Uterus (tissue), 4 donors: Measurements from ENCODE around the gene MSI2. TPM values are rescaled to one million over a fixed set of nuclear protein-coding genes. Genes with fewer than 3 reads are reported as not detected.
A peak's percentile ranks its signal among the peaks of the same experiment; 100 is the strongest.
"Not testable (repeated sequence)": the region's sequence is repeated elsewhere in the genome, so short reads cannot be mapped to it uniquely, and the experiment has no call there.

Source experiments
- DNase-seq, 2 donors: peaks; one replicate each; pipeline ENCODE4 v3.0.0-alpha.2; 2019 to 2020
- H3K27ac ChIP-seq, 2 donors: fragments of 200-600 bp; sonication (generic); 1 replicate in 1 of 2; 2 replicates in 1 of 2; pipeline ENCODE4 v1.5.1; 2016 to 2018
- H3K27me3 ChIP-seq, 2 donors: fragments of 200-600 bp; sonication (generic); one replicate each; pipeline ENCODE4 v1.5.1; 2018 to 2019; ENCODE audit warnings: control low read depth in 1 of 2
- H3K36me3 ChIP-seq, 2 donors: fragments of 200-600 bp; sonication (generic); one replicate each; pipeline ENCODE4 v1.5.1; 2019; ENCODE audit warnings: control low read depth in 1 of 2
- H3K4me1 ChIP-seq, 2 donors: fragments of 200-600 bp; sonication (generic); one replicate each; pipeline ENCODE4 v1.5.1; 2018 to 2019; ENCODE audit warnings: control low read depth in 1 of 2
- H3K4me3 ChIP-seq, 2 donors: fragments of 200-600 bp; sonication (generic); 1 replicate in 1 of 2; 2 replicates in 1 of 2; pipeline ENCODE4 v1.5.1; 2018 to 2019; ENCODE audit warnings: mild to moderate bottlenecking in 1 of 2
- H3K9me3 ChIP-seq, 2 donors: fragments of 200-600 bp; sonication (generic); one replicate each; pipeline ENCODE4 v1.5.1; 2019; ENCODE audit warnings: control low read depth in 1 of 2
- POLR2A ChIP-seq, 2 donors: fragments of 450-650 bp; IDR thresholded peaks; one replicate each; pipeline ENCODE4 v1.6.1; 2016; ENCODE audit warnings: antibody characterized with exemption in 2 of 2, mild to moderate bottlenecking in 1 of 2, moderate library complexity in 1 of 2
- intact Hi-C: fragments of 100-400 bp; cut with DNase I; formaldehyde crosslinking; loops from one replicate; pipeline ENCODE4 v1.15.1; 2023; ENCODE audit warnings: low total_unique reads
- total RNA-seq, 4 donors: library from RNA; depleted of rRNA in 3 of 4; stranded (reverse); fragments of >200 nt in 3 of 4; gene quantifications; one replicate each; pipeline versions ENCODE4 v1.1.0 to v1.2.4, GENCODE V29; 2014 to 2023
- TF ChIP-seq, protein P1 (sequence below), 4 experiments: fragments of 200-600 bp in 2 of 4; fragments of 450-650 bp in 2 of 4; sonication (generic) in 2 of 4; IDR thresholded peaks; one replicate each; pipeline ENCODE4 v1.5.1; 2016 to 2019; ENCODE audit warnings: antibody characterized with exemption in 4 of 4, mild to moderate bottlenecking in 2 of 4, moderate library complexity in 1 of 4
- donor health status: DM: yes; HTN: yes; CAD: no.

Gene MSI2
- total RNA-seq, 4 donors from 2014 or later, result 13.2 to 60.8 (median 44.5) TPM

DNA sequence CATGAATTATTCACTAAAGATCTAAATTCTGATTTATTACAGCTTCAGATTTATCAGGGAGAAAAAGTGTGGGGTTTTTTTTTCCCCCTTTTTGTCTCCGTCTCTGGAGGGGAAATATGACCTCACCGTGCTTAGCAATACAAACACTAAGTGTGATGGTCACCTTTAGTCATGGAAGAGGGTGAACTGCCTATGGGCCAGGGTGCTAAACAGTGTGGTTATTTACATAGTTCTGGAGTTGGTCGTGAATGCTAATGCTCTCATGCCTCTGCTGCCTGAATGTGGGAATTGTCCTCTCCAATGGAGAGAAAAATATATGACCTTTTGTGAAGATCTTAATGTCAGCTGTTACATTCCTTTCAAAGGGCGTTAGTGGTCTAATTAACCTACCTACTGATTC lies 44.8 kb upstream of the MSI2 start:
- Histone ChIP-seq H3K36me3 (no peaks in the 10 kb centered on the region), H3K9me3 (no peaks in the 10 kb centered on the region), H3K27ac (no peak overlapping the region), H3K4me3 (no peak overlapping the region), H3K27me3 (no peaks in the 10 kb centered on the region), H3K4me1 (no peaks in the 10 kb centered on the region)
- DNase-seq, result no peak
- intact Hi-C loops, result no loop called here
- TF ChIP-seq POLR2A (IDR thresholded peaks at IDR 0.05), result no peak
- TF ChIP-seq, protein P1, sequence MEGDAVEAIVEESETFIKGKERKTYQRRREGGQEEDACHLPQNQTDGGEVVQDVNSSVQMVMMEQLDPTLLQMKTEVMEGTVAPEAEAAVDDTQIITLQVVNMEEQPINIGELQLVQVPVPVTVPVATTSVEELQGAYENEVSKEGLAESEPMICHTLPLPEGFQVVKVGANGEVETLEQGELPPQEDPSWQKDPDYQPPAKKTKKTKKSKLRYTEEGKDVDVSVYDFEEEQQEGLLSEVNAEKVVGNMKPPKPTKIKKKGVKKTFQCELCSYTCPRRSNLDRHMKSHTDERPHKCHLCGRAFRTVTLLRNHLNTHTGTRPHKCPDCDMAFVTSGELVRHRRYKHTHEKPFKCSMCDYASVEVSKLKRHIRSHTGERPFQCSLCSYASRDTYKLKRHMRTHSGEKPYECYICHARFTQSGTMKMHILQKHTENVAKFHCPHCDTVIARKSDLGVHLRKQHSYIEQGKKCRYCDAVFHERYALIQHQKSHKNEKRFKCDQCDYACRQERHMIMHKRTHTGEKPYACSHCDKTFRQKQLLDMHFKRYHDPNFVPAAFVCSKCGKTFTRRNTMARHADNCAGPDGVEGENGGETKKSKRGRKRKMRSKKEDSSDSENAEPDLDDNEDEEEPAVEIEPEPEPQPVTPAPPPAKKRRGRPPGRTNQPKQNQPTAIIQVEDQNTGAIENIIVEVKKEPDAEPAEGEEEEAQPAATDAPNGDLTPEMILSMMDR (IDR thresholded peaks at IDR 0.05), result no peak

DNA sequence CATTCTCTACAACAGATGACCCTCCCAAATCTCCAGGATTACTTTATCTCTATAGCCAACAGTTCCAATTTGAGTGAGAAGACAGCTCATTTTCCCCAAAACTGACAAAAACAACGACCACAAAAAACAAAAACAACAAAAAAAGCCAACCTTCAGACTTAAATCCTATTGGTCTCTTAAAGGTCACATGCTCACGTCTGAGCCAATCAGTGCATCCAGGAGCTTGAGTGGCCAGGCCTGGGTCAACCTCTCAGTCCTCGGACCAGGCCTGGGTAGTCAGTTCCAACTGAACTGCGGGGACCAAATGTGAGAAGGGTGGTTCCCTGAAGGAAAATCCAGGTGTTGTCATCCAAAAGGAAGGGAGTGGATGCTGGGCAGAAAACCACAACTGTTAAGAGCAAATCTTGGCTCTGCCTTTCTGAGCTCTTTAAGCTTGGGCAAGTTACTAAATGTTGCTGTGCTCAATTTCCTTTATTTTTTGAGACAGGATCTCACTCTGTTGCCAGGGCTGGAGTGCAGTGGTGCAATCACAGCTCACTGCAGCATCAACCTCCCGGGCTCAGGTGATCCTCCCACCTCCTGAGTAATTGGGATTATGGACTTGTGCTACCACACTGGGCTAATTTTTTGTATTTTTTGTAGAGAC lies 43.0 kb upstream of the MSI2 start:
- H3K36me3 ChIP-seq, result no peaks in the 10 kb centered on the region
- no peaks in the 10 kb centered on the region for H3K9me3 ChIP-seq
- intact Hi-C loops, result no loop called here
- no peak for DNase-seq
- no peaks in the 10 kb centered on the region for H3K4me1 ChIP-seq
- no peak overlapping the region for H3K27ac ChIP-seq
- TF ChIP-seq, protein P1 (IDR thresholded peaks at IDR 0.05), result no peak
- no peak for TF ChIP-seq POLR2A (IDR thresholded peaks at IDR 0.05)
- no peak overlapping the region for H3K4me3 ChIP-seq
- H3K27me3 ChIP-seq, result no peaks in the 10 kb centered on the region

DNA sequence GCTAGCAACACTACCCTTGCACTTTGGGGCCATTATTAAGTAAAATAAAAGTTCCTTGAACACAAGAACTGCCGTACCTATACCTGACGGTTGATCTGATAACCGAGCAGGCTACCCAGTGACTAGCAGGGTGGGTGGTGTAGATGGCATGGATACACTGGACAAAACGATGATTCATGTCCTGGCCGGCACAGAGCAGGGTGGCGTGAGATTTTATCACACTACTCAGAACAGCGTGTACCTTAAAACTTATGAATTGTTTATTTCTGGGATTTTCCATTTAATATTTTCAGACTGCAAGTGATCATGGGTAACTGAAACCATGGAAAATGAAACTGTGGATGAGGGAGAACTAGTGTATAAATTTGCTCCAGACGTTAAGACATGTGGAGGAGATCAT lies 41.0 kb upstream of the MSI2 start:
- no peak overlapping the region for H3K4me3 ChIP-seq
- H3K27ac ChIP-seq, result no peak overlapping the region
- peak in 1 of 2 donors; percentile 23 for DNase-seq
- TF ChIP-seq, protein P1 (IDR thresholded peaks at IDR 0.05), result no peak
- no peak for TF ChIP-seq POLR2A (IDR thresholded peaks at IDR 0.05)
- no peaks in the 10 kb centered on the region for H3K27me3 ChIP-seq
- intact Hi-C loops, result no loop called here
- H3K9me3 ChIP-seq, result no peaks in the 10 kb centered on the region
- no peaks in the 10 kb centered on the region for H3K4me1 ChIP-seq
- H3K36me3 ChIP-seq, result no peaks in the 10 kb centered on the region

DNA sequence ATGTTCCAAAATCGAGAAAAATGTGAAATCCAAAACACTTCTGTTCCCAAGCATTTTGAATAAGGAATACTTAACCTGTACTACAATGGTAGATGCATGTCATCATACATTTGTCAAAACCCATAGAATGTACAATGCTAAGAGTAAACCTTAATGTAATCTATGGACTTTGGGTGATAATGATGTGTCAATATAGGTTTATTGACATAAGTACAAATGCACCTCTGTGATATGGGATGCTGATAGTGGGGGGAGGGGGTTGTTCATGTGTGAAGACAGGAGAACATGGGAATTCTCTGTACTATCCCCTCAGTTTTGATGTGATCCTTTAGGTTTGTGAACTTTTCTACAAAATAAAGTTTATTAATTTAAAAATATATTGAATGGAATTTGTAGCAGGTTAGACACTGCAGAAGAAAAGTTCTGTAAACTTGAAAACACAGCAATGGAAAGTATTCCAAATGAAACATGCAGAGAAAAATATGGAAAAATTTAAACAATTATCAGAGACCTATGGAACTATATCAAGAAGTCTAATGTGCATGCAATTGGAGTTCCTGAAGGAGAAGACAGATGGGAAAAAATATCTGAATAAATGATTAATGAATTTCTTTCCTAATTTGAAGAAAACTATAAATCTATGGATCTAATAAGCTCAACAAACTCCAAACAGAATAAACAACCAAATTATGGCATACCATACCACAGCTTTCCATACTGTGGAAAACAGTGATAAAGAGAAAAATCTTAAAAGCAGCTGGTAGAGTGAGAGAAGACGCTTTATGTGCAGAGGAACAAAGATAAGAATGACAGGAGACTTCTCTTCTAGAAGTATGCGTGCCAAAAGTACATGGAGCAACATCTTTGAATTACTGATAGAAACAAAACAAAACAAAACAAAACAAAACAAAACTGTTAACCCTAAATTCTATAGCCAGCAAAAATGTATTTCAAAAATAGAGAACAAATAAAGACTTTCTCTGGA lies 34.7 kb upstream of the MSI2 start:
- H3K36me3 ChIP-seq, result no peaks in the 10 kb centered on the region
- TF ChIP-seq, protein P1 (IDR thresholded peaks at IDR 0.05), result no peak
- no peak for TF ChIP-seq POLR2A (IDR thresholded peaks at IDR 0.05)
- H3K27ac ChIP-seq, result no peak overlapping the region
- no peaks in the 10 kb centered on the region for H3K27me3 ChIP-seq
- H3K9me3 ChIP-seq, result no peaks in the 10 kb centered on the region
- H3K4me1 ChIP-seq, result no peaks in the 10 kb centered on the region
- no peak overlapping the region for H3K4me3 ChIP-seq
- no peak for DNase-seq
- intact Hi-C loops, result no loop called here

DNA sequence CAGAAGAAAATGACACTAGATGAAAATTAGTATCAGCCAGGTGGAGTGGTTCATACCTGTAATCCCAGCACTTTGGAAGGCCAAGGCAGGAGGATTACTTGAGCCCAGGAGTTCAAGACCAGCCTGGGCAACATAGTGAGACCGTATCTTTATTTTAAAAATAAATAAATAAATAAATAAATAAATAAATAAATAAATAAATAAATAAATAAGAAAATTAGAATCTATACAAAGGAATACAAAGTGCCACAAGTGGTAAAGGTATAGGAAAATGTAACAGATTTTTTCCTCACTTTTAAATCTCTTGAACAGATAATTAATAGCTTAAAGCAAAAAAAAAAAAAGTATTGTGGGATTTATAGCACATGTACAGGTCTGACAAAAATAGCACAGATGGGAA lies 33.9 kb upstream of the MSI2 start:
- H3K4me3 ChIP-seq, H3K9me3 ChIP-seq, intact Hi-C loops, H3K27ac ChIP-seq, H3K36me3 ChIP-seq, H3K27me3 ChIP-seq, H3K4me1 ChIP-seq, DNase-seq: not testable (repeated sequence)
